ENCODE results near the gene CYP17A1. TPM values are rescaled to one million over a fixed set of nuclear protein-coding genes. Genes with fewer than 3 reads are reported as not detected.
A peak's percentile ranks its signal among the peaks of the same experiment; 100 is the strongest.

Gene CYP17A1
- polyA plus RNA-seq, 1 of the 3 experiments (the other 2 are of a cell fraction) = not detected

DNA sequence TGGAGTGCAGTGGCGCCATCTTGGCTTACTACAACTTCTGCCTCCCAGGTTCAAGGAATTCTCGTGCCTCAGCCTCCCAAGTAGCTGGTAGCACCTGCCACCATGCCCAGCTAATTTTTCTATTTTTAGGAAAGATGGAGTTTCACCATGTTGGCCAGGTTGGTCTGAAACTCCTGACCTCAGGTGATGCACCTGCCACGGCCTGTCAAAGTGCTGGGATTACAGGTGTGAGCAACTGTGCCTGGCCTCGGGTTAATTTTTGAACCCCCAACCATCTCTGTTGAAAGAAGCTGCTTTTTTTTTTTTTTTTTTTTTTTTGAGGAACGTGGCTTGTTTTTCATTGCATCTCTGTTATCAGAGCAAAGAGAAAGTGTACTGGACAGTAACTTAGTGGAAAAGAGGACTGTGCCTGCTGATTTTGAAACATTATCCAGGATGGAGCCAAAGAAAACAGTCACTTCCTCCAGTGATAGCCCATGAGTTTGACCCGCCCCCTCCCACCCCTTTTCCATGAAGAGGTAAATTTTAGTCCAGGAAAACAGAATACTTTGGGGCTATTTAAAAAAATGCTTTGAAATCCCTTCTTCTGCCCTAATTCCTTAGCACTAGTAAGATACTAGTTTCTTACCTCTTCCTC lies 55.2 kb downstream of the CYP17A1 start:
- Histone ChIP-seq H3K27me3 (ENCODE audit: insufficient read depth) (no peaks in the 10 kb centered on the region), H3K9me2 (no peaks in the 10 kb centered on the region), H2AFZ (ENCODE audit: low read depth) (no peak overlapping the region), H3K9me3 (no peaks in the 10 kb centered on the region), H3K27ac (ENCODE audit: low read depth in 2 of 2, low read length in 1 of 2) (peak overlapping the region; percentile 29 to 34; a peak in 3 of 4 replicates), H3F3A (replicated peaks; ENCODE audit: insufficient read depth) (no peaks in the 10 kb centered on the region), H3K9ac (no peak overlapping the region), H3K4me1 (ENCODE audit: control insufficient read depth in 1 of 2, insufficient read depth in 2 of 2, low read depth in 1 of 2, low read length in 1 of 2) (peaks cover 22 to 39% of the 10 kb centered on the region in 2 experiments; a peak in 2 of 4 replicates), H3K4me3 (ENCODE audit: low read depth in 2 of 2, low read length in 1 of 2) (no peak overlapping the region), H4K20me1 (ENCODE audit: insufficient read depth) (peaks cover 27% of the 10 kb centered on the region), H3K36me3 (replicated peaks in 1 of 2; ENCODE audit: control insufficient read depth in 1 of 2, insufficient read depth in 2 of 2, low read length in 1 of 2) (no peaks in the 10 kb centered on the region), H3K4me2 (peak overlapping the region; percentile 68), H3K79me2 (ENCODE audit: insufficient read depth) (peaks cover 70% of the 10 kb centered on the region; the same call in 1 of the 2 replicates)
- 58% methylated on average over 6 of the region's 6 CpGs for WGBS (ENCODE audit: low lambda C conversion rate)
- no peak for DNase-seq
- CTCF ChIA-PET = interaction anchor here (1.6 kb wide), 1 partner anchor 119 kb away, joined by 3 read pairs; no protein-coding TSS in a partner anchor
- POLR2A ChIA-PET = interaction anchor here (1.2 kb wide), 1 partner anchor 17 kb away, joined by 3 read pairs; no protein-coding TSS in a partner anchor
- TF ChIP-seq, protein P1, sequence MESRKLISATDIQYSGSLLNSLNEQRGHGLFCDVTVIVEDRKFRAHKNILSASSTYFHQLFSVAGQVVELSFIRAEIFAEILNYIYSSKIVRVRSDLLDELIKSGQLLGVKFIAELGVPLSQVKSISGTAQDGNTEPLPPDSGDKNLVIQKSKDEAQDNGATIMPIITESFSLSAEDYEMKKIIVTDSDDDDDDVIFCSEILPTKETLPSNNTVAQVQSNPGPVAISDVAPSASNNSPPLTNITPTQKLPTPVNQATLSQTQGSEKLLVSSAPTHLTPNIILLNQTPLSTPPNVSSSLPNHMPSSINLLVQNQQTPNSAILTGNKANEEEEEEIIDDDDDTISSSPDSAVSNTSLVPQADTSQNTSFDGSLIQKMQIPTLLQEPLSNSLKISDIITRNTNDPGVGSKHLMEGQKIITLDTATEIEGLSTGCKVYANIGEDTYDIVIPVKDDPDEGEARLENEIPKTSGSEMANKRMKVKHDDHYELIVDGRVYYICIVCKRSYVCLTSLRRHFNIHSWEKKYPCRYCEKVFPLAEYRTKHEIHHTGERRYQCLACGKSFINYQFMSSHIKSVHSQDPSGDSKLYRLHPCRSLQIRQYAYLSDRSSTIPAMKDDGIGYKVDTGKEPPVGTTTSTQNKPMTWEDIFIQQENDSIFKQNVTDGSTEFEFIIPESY (IDR thresholded peaks at IDR 0.05; ENCODE audit: borderline replicate concordance, low read depth) = no peak
- no peak for TF ChIP-seq TAF1 (IDR thresholded peaks at IDR 0.05; ENCODE audit: borderline replicate concordance, low read depth, low read length)
- TF ChIP-seq ELF1 (IDR thresholded peaks at IDR 0.05) = no peak
- no peak for TF ChIP-seq TEAD4 (IDR thresholded peaks at IDR 0.05; ENCODE audit: borderline replicate concordance, insufficient read depth)
- TF ChIP-seq YY1 (IDR thresholded peaks at IDR 0.05; ENCODE audit: low read depth) = no peak
- no peak for TF ChIP-seq TCF12 (IDR thresholded peaks at IDR 0.05)
- TF ChIP-seq RAD21 (IDR thresholded peaks at IDR 0.05; ENCODE audit: low read length) = no peak
- no peak for TF ChIP-seq NFIC (IDR thresholded peaks at IDR 0.05; ENCODE audit: borderline replicate concordance)

DNA sequence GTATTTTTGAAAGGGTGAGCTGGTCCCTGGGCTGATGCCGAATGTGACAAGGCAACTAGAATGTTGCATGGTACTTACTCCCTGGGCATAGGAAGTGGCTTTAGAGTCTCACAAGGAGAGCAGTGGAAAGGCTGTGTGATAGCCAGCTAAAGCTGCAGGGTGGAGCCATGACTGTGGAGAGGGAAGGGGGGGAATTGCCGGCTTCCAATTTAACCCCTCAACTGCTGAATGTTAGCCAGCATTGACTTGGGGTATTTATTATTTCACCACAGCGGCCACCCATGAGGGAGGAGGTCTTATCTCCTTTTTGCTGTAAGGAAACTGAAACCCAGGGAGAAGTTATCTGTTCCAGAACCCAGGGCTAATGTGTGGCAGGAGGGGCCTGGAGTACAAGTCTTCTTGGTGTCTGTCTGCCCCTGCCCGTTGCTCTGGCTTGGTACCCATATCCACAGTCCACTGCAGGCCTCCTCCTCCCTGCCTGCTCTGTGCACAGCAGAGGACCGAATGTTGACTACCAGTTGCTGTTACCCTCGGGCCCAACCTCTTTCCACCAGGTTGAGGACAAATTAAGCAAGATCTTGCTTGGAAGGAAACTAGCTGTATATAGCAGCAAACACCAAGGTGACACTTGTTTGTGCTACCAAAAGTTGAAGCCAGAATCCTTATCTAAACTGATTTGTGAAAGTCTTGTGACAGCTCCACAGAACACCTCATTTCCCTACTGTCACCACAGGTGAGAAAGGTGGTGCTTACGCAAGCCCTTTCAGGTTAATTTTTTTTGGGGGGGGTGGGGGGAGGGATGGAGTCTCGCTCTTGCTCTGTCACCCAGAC lies 55.9 kb downstream of the CYP17A1 start:
- no peak overlapping the region for H3K9ac ChIP-seq
- H3K4me1 ChIP-seq (ENCODE audit: control insufficient read depth in 1 of 2, insufficient read depth in 2 of 2, low read depth in 1 of 2, low read length in 1 of 2) = peaks cover 28 to 46% of the 10 kb centered on the region in 2 experiments; a peak in 3 of 4 replicates
- no peak overlapping the region for H2AFZ ChIP-seq (ENCODE audit: low read depth)
- H3K36me3 ChIP-seq (replicated peaks in 1 of 2; ENCODE audit: control insufficient read depth in 1 of 2, insufficient read depth in 2 of 2, low read length in 1 of 2) = no peaks in the 10 kb centered on the region
- ChIA-PET POLR2A (interaction anchor here (1.2 kb wide), 1 partner anchor 16 kb away, joined by 3 read pairs; no protein-coding TSS in a partner anchor), CTCF (interaction anchor here (1.6 kb wide), 1 partner anchor 120 kb away, joined by 3 read pairs; no protein-coding TSS in a partner anchor)
- no peak overlapping the region for H3K4me3 ChIP-seq (ENCODE audit: low read depth in 2 of 2, low read length in 1 of 2)
- no peaks in the 10 kb centered on the region for H3K9me2 ChIP-seq
- H3K79me2 ChIP-seq (ENCODE audit: insufficient read depth) = peaks cover 62% of the 10 kb centered on the region; the same call in 1 of the 2 replicates
- 73% methylated on average over 8 of the region's 8 CpGs for WGBS (ENCODE audit: low lambda C conversion rate)
- peaks cover 27% of the 10 kb centered on the region for H4K20me1 ChIP-seq (ENCODE audit: insufficient read depth)
- peaks cover 5% of the 10 kb centered on the region for H3F3A ChIP-seq (replicated peaks; ENCODE audit: insufficient read depth)
- no peaks in the 10 kb centered on the region for H3K27me3 ChIP-seq (ENCODE audit: insufficient read depth)
- peak overlapping the region; percentile 68; the same call in 1 of the 2 replicates for H3K4me2 ChIP-seq
- no peaks in the 10 kb centered on the region for H3K9me3 ChIP-seq
- H3K27ac ChIP-seq (ENCODE audit: low read depth in 2 of 2, low read length in 1 of 2) = no peak overlapping the region; a peak in 1 of 4 replicates
- TF ChIP-seq MXI1 (IDR thresholded peaks at IDR 0.05; ENCODE audit: low read depth, low read length) (no peak), JUND (IDR thresholded peaks at IDR 0.05) (no peak), NFIC (IDR thresholded peaks at IDR 0.05; ENCODE audit: borderline replicate concordance) (no peak), GABPA (IDR thresholded peaks at IDR 0.05; ENCODE audit: low read depth) (no peak), GATA2 (CRISPR knock-in tag; IDR thresholded peaks at IDR 0.05) (no peak), ELF1 (IDR thresholded peaks at IDR 0.05) (no peak), NRF1 (IDR thresholded peaks at IDR 0.05; ENCODE audit: low read depth, low read length) (no peak)
- TF ChIP-seq, protein P2, sequence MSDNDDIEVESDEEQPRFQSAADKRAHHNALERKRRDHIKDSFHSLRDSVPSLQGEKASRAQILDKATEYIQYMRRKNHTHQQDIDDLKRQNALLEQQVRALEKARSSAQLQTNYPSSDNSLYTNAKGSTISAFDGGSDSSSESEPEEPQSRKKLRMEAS (IDR thresholded peaks at IDR 0.05; ENCODE audit: low read depth) = no peak
- no peak for DNase-seq

Small RNA genes within 50 kb of the gene (small RNA-seq; reads per million reads assigned to genes)
- 0 reads per million in 7 experiments for gene AS3MT
- 0 reads per million in 7 experiments for gene RF00026
- gene RNU6-1231P = 0 reads per million in 7 experiments

Other genes with a start within 250 kb of the CYP17A1 start
- gene TRIM8, start 192.9 kb downstream of the CYP17A1 start, polyA plus RNA-seq (2012; rRNA removed) = 67.0 and 108 TPM in 2 replicates
- gene ARL3, start 123.0 kb downstream of the CYP17A1 start, polyA plus RNA-seq (2012; rRNA removed) = 11.2 and 12.5 TPM in 2 replicates
- gene SFXN2, start 122.8 kb downstream of the CYP17A1 start, polyA plus RNA-seq (2012; rRNA removed) = 10.2 and 10.6 TPM in 2 replicates
- 22.8 and 29.8 TPM in 2 replicates for gene WBP1L, start 93.5 kb downstream of the CYP17A1 start, polyA plus RNA-seq (2012; rRNA removed)
- 42.7 and 45.4 TPM in 2 replicates for gene BORCS7, start 16.8 kb upstream of the CYP17A1 start, polyA plus RNA-seq (2012; rRNA removed)
- 9.0 and 9.7 TPM in 2 replicates for gene AS3MT, start 32.1 kb upstream of the CYP17A1 start, polyA plus RNA-seq (2012; rRNA removed)
- 2.2 and 4.0 TPM in 2 replicates for gene CNNM2, start 80.9 kb upstream of the CYP17A1 start, polyA plus RNA-seq (2012; rRNA removed)

All from SK-N-SH (cell line).